Measurements from ENCODE around the gene PLEKHH2.
"Not testable (repeated sequence)": the region's sequence is repeated elsewhere in the genome, so short reads cannot be mapped to it uniquely, and the experiment has no call there.

Gene PLEKHH2

DNA sequence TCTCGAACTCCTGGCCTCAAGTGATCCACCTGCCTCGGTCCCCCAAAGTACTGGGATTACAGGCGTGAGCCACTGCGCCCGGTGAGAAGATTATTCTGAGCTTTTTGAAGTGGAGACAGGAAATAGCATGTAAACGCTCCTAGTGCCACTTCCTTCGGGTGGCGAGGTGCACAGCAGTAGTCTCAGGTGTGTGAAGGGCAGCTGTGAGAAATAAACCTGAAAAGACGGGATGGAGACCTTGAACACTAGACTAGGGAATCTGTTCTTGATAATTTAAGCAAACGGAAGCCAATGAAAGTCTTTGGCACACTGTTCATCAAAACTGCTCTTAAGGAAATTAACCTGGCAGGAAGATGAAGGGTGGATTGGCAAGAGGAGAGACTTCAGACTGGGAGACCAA, 439 bp upstream of the PLEKHH2 start:
- no peak for DNase-seq (ENCODE audit: low read depth)

DNA sequence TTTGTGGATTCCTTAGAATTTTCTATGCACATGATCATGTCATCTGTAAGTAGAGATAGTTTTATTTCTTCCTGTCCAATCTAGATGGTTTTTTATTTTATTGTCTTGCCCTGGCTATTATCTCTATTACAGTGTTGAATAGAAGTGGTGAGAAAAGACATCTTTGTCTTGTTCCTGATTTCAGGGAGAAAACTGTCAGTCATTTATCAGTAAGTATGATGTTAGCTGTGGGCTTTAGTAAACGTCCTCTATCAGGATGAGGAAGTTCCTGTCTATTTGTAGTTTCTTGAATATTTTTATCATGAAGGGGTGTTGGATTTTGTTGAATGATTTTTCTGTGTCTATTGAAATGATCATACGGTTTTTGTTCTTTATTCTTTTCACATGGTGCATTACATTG, 5.3 kb downstream of the PLEKHH2 start:
- DNase-seq (ENCODE audit: low read depth): no peak

DNA sequence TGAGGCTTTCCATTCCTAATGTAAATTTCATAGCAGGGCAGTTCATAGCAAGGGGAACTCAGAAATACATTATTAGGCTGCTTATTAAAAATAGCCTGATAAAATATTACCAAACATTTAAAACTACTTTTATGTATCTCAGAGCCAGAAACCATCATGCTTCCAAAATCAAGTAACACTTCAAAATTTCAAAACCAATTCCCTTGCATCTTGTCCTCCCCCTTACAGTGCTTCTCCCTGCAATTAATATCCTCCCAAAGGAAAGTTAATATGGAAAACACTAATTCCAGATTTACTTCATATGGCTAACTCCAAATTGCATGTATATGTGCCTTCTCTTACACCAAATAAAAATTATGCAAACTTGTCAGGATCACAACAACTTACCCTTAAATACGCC, 6.6 kb downstream of the PLEKHH2 start:
- DNase-seq (ENCODE audit: low read depth): no peak

DNA sequence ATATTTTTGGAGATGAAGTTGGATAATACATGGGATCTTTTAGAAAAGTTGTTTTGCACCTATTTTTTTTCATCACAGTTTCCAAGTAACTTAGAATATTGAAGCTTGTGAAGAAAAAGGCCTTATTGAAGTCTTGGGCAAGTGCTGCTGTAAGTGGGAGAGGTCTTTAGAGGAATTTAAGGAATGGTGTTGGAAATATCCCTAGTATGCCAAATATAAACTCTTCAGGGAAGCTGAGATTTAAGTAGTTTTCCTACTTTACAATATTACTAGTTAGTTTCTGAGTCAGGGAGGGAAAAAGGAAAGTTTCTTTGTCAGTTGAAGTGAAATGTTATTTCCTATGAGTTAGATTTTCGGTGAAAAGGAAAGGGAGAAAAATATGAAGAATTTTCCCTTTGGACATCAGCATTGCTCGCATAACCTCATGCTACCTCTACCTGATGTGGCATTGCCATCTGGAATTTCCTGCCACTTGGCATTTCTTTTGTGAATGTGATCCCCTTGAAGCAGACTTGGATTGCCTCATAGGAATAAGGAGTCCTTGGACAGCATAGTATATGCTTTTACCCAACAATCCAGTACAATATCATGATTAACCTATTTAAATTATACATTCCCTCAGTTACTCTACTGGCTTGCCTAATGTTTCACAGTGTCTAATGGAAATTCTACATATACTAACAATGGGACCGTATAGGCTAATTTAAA, 12.1 kb downstream of the PLEKHH2 start:
- no peak for DNase-seq (ENCODE audit: low read depth)

DNA sequence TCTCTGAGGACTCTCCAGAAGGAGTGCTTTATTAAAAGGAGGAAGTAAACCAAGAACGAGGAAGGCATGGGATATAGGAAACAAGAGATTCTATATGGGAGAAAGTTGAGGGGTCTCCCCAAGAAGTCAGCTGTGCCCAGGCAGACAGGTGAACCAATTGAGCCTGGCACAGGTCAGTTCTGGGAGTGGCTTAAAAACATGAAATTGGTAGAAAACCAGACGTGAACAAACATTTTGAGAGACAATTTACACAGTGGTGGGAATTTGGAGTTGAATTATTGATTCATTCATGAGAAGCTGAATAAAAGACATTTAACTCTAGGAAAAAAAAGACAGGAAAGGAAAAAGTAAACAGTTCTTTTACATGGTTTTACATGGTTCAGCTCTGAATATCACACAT, 16.4 kb downstream of the PLEKHH2 start:
- no peak for DNase-seq (ENCODE audit: low read depth)

DNA sequence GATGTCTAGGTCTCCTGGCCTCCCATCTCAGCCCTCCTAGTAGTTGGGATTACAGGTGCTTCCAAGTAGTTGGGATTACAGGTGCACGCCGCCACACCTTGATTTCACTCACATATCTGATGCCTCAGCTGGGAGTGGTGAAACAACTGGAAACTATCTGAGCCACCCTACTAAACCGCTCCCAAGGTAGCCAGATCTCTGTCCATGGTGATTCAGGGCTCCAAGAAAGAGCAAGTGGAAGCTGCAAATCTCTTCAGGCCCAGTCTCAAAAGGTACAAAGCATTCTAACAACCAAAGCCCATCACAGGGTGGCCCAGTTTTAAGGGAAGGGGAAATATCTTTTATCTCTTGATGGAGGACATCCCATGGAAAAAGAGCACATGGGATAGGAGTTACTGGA, 20.2 kb downstream of the PLEKHH2 start:
- no peak for DNase-seq (ENCODE audit: low read depth)

DNA sequence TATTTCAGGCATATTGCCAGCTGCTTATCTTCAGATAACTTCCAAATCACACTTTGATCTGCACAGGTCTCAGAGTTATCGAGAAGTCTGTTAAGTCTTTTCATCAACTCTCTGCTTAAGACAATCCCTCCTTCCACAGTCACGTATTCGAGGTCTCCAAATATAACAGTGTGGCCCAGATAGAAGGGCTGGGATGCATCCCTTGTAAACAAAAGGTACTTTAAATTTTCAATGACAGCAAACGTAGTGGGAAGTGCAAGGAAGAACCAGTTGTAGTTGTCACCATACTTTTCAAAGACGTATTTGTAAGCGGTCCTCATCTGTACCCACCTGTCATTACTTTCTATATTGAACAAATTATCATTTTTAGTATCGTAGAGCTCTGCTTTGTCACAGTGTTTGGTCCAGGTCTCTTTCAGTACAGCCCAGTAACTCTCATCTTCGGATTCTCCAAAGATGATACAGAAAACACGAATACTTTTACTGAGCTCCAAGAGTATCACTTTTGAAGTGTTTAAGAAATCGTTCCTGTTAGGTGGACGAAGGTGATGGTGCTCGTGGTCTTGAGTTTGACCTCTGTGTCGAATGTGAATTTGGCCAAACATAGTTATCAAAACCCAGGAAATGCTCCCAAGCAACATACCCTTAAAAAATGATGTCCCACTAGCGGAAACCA, 38.7 kb downstream of the PLEKHH2 start:
- DNase-seq (ENCODE audit: low read depth): no peak

DNA sequence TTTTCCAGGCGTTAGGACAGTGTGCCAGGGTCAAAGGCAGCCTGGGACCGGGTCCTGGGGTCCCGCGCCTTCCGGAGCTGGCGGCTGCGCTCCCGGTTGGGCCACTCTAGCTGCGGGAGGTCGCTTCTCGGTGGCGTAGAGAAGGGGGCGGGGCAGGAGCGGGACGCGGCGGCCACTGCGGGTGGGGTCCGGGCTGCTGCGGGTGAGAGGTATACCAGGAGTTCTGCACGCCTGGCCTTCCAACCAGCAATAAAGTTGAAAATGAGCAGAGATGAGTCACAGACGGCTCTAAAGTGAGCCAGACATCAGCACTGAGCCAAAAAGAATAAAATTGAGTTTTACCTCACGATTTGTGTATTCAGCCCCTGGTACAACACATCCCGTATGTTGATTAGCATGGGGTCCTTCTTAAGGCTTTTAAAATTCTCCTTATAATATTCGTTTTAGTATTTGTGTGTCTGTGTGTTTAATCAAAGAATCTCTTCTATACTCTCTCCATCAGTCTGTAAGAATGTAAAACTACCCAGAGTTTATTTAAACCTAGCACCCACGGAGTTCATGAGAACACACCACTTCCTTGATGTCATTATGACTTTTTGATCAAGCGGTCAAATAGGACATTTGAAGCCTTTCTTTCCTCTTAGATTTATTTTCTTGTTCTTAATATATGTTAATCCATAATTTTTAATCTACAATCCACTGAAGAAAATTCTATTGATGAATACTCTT, 39.4 kb downstream of the PLEKHH2 start, which contains the start of gene C1GALT1C1L:
Gene C1GALT1C1L (minus strand): TSS at position 108 of the 729 bp plus-strand sequence. CDS start 107 bp downstream, at position 1.
- DNase-seq (ENCODE audit: low read depth): no peak

DNA sequence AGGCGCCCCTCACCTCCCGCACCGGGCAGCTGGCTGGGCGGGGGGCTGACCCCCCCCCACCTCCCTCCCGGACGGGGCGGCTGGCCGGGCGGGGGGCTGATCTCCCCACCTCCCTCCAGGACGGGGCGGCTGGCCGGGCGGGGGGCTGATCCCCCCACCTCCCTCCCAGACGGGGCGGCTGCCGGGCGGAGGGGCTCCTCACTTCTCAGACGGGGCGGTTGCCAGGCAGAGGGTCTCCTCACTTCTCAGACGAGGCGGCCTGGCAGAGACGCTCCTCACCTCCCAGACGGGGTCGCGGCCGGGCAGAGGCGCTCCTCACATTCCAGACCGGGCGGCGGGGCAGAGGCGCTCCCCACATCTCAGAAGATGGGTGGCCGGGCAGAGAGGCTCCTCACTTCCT, 40.7 kb downstream of the PLEKHH2 start:
- DNase-seq (ENCODE audit: low read depth): not testable (repeated sequence)

DNA sequence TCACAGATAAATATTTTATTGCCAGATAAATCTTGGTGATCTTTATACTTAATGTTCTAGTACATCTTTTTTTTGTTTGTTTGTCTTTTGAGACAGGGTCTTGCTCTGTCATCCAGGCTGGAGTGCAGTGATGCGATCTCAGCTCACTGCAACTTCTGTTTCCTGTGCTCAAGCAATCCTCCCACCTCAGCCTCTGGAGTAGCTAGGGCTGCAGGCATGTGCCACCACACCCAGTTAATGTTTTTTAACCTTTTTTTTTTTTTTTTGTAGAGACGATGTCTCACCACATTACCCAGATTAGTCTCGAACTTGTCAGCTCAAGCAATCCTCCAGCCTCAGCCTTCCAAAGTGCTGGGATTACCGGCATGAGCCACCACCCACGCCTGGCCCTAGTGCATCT, 48.3 kb downstream of the PLEKHH2 start:
- DNase-seq (ENCODE audit: low read depth): no peak

DNA sequence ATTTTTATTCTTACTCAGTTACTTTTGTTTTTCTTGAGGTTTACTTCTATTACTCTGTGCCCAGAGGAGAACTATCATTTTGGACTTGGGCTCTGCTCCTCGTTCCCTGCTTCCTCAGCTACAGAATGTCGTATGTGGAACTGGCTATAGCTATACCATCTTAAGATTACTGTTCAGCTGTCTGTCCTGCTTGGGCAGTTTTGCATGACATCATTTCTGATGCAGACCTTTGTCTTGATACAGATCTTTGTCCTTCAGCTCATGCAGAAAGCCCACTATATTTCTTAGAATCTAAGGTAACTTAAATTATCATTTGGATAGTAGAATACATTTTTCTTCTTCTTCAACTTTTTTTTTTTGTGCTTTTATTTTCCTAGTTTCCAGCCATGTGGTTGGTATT, 52.9 kb downstream of the PLEKHH2 start:
- DNase-seq (ENCODE audit: low read depth): no peak

DNA sequence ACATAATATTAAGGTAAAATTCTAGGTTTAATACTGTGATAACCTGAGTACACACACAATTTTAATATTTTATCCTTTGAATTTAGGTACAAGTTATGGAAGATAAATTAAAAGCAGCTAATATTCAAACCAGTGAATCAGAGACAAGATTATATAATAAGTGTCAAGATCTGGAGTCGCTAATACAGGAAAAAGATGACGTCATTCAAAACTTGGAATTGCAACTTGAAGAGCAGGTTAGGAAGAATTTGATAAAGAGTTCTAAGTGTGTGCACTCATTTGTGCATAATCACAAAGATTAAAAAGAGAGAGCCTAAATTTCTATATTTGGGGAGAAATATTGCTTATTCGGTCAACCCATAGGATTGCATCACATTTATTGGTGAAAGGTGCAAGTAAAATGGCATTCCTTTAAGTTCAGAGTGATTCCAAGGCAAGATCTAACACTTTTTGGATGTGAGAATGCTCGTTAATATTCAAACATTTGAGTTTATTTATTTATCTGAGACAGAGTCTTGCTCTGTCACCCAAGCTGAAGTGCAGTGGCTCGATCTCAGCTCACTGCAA, 55.5 kb downstream of the PLEKHH2 start:
- DNase-seq (ENCODE audit: low read depth): no peak

DNA sequence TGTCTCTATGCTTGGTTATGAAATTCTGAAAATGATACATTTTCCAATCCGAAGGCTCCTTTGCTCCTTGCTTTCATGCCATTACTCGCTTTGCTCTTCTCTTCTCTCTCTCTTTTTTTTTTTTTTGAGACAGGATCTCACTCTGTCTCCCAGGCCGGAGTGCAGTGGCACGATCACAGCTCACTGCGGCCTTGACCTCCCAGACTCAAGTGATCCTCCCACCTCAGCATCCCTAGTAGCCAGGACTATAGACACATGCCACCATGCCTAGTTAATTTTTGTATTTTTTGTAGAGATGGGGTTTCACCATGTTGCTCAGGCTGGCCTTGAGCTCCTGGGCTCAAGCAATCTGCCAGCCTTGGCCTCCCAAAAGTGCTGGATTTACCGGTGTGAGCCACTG, 61.1 kb downstream of the PLEKHH2 start:
- DNase-seq (ENCODE audit: low read depth): not testable (repeated sequence)

DNA sequence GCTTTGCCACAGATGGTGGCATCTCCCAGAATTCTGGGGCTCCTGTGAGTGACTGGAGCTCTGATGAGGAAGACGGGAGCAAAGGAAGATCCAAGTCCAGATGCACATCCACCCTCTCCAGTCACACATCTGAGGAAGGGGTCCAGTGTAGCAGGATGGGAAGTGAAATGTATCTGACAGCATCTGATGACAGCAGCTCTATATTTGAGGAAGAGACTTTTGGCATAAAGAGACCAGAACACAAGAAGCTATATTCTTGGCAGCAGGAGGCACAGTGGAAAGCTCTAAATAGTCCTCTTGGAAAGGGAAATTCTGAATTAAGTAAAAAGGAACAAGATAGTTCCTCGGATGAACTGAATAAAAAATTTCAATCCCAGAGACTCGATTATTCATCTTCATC, 62.7 kb downstream of the PLEKHH2 start:
- no peak for DNase-seq (ENCODE audit: low read depth)

DNA sequence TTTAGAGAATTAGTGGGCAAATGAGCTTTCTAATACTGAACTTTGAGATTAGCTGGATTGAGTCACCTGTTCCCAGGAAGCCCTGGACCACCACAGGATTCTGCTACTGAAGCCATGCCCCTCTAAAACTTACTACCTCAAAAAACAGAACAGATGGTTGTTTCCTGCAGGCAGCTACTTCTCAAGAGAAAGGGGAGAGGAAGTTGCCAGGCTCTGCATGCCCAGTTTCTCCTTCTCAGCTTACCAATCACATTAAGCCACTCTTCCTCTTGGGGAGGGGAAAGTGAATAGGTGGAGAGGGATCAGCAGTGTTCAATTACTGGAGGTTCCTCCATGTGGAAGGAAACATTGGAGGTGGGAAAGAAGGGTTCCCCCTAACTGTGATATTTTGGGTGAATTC, 64.1 kb downstream of the PLEKHH2 start:
- DNase-seq (ENCODE audit: low read depth): no peak

DNA sequence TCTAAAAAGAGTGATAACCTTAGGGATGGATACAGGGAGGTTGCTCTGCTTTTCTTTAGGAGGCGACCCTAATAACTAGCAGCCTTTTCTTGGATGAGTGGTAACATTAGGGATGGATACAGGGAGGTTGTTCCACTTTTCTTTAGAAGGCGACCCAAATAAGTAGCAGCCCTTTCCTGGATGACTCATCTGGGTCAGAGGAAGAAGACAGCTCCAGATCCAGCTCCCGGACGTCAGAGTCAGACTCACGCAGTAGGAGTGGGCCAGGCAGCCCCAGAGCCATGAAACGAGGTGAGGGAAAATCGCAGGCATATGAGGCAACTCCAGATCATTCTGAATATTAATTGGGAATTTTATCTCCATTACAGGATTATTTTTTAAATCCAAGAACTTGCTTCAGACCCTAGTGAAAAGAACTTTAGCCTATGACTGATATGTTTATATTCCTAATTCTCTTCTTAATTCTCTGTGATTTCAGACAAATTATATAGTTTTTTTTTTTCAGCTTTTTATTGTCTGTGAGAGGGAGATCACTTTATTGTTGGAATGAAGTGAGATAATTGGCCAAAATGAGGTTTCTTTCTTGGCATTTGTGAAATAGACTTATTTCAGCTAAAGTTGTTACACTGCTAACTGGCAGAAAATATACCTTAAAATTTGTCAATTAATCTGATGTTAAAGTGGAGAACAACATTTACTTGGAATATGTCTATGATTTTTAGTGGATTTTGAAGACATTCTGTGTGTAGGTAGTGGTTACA, 70.4 kb downstream of the PLEKHH2 start:
- no peak for DNase-seq (ENCODE audit: low read depth)

DNA sequence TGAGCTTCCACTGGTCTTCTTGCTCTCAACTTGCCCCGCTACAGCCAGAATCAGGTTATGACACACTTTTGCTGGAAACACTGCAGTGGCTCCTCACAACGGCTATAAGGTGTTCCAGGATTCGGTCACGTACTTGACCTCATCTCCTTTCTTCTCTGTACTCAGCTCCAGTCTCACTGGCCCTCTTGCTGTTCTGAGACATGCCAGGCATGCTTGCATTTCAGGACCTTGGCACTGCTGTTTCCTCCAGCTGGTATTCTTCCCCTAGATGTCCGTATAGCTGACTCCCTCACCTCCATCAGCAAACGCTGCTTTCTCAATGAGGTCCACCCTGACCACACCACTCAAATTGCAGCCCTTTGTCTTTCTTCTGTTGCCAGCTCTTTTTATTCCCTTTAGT, 71.1 kb downstream of the PLEKHH2 start:
- no peak for DNase-seq (ENCODE audit: low read depth)

DNA sequence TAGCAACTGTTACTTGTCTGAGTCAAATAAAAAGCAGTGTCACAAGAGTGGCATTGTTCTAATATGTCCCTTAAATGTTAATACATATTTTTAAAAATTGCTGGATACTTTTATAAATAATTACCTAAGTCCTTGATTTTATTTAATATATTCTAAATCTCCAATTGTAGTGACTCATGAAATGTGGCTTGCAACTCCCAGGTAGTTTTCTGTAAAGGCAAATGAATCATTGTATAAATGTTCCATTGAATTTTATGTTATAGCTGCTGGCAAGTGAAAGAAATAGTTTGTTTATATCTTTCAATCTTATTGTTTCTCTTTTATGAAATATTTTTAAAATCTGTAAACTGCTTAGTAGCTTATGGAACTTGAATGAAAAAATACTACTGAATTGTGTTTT, 71.8 kb downstream of the PLEKHH2 start:
- DNase-seq (ENCODE audit: low read depth): no peak

DNA sequence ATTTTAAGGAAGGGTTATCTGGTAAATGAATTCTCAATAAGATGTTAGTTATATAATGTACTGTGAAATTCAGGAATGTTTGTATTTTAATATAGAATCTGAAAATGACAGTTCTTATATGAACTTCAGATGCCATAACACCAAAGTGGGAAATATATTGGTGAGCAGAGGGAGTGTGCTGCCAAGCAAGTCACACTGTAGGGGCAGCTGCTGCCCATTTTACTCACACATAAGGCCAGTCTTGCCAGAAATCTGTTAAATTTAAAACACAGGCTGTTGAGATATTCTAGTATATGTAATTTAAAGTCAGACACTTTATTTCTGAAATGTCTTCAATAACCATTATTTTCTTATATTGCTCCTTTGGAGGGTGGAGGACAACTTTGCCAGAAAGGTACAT, 73.8 kb downstream of the PLEKHH2 start:
- DNase-seq (ENCODE audit: low read depth): no peak

DNA sequence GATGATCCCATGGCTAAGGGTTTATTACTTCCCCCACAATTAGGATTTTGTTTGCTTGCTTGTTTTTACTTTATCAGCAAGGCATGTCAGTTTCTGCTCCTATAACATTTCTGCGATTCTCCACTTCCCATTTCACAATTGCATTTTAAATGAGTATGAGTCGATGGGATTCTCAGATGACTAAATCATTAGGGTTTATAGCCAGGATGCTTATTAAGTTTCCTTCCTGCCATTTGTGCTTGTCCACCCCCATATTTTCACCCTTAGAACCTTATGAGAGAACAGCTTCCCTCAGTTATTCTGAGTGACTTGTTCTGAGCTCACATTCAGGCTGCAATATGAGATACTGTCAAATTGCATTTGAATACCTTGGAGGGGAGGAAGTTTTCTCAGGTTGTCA, 77.1 kb downstream of the PLEKHH2 start:
- no peak for DNase-seq (ENCODE audit: low read depth)

DNA sequence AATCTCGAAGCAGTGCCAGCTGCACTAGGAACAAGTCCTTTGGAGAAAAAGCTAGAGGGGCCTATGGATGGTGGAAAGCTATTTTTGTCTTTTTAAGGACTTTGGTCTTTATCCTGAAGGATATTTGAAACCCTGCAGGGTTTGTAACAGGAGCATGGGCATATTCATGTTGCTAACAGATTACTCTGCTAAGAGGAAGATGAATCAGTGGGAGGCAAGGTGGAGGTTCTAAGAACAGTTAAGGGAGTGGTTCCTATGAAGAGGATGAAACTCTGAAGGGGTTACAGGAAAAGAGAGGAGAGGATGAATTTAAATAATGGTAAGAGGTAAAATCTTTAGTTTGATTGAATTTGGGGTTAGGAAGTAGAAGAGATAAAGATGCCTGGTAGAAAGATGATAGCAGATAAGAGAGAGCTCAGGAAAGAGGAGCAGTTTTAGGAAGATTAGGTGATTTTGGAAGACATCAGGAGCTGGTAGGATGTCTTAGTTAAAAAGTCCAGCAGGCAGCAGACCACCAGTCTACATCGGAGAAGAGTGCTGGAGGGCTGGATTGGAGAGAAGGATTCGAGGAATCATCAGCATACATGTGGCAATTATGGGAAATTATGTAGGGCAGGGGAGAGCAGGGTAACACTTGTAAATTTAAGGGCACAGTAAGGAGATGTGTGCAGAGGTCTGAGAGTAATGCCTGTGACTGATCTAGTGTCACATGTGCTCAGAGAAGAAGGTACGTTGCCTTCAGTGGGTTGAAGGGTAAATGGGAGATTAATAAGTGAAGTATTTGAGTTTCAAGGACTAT, 78.4 kb downstream of the PLEKHH2 start:
- no peak for DNase-seq (ENCODE audit: low read depth)
